A673 (cell line): ENCODE results near the gene MACC1. TPM values are rescaled to one million over a fixed set of nuclear protein-coding genes. Genes with fewer than 3 reads are reported as not detected.

ENCODE experiments used
- BruUV-seq: library from RNA; stranded (reverse); fragments of 400-500 nt; replicated peaks from 2 replicates; lab custom pipeline; 2021; lab: Mats Ljungman, UMichigan
- CTCF ChIA-PET: fragments of 300-600 bp; sonication (Branson Sonifier 250); formaldehyde crosslinking; loops from one replicate; lab custom pipeline; 2022; ENCODE audit warnings: antibody characterized with exemption; lab: Charles Lee
- POLR2A ChIA-PET: fragments of 300-600 bp; sonication (Branson Sonifier 250); formaldehyde crosslinking; loops from one replicate; lab custom pipeline; 2022; ENCODE audit warnings: antibody characterized with exemption; ENCODE audit not compliant: low non-redundant PET; lab: Charles Lee
- DNase-seq: peaks from one replicate; pipeline ENCODE4 v3.0.0-alpha.2; 2015; ENCODE audit warnings: low spot score
- H3K27ac ChIP-seq: fragments of 200-600 bp; sonication (generic); 2 replicates; pipeline ENCODE4 v1.5.1; 2016; ENCODE audit warnings: mixed run types, low read depth, mild to moderate bottlenecking, mixed read lengths, antibody characterized with exemption, low read length; ENCODE audit not compliant: poor library complexity, severe bottlenecking
- H3K27me3 ChIP-seq: fragments of 200-600 bp; sonication (generic); replicated peaks from 2 replicates; pipeline ENCODE4 v1.6.1; 2017; ENCODE audit warnings: mixed run types, low read depth, mild to moderate bottlenecking, mixed read lengths, antibody characterized with exemption, low read length; ENCODE audit not compliant: insufficient read depth, poor library complexity
- H3K36me3 ChIP-seq: fragments of 200-600 bp; sonication (generic); 2 replicates; pipeline ENCODE4 v1.6.1; 2016; ENCODE audit warnings: mixed run types, mild to moderate bottlenecking, mixed read lengths, antibody characterized with exemption, low read length; ENCODE audit not compliant: insufficient read depth, poor library complexity, severe bottlenecking
- H3K4me1 ChIP-seq: fragments of 200-600 bp; sonication (generic); 2 replicates; pipeline ENCODE4 v1.6.1; 2017; ENCODE audit warnings: mixed run types, mild to moderate bottlenecking, mixed read lengths, antibody characterized with exemption, low read length; ENCODE audit not compliant: insufficient read depth, poor library complexity, severe bottlenecking
- H3K4me3 ChIP-seq: fragments of 200-600 bp; sonication (generic); 2 replicates; pipeline ENCODE4 v1.5.1; 2016; ENCODE audit warnings: low read depth, mixed run types, mild to moderate bottlenecking, mixed read lengths, low read length; ENCODE audit not compliant: poor library complexity, severe bottlenecking
- H3K9me3 ChIP-seq: fragments of 200-600 bp; sonication (generic); 2 replicates; pipeline ENCODE4 v1.6.1; 2016; ENCODE audit warnings: mixed run types, low read depth, mild to moderate bottlenecking, mixed read lengths, antibody characterized with exemption, low read length; ENCODE audit not compliant: poor library complexity, severe bottlenecking
- CTCF ChIP-seq: fragments of 300-800, 200-600 bp; sonication (generic); conservative IDR thresholded peaks from 2 replicates; pipeline ENCODE4 v1.5.1; 2017; ENCODE audit warnings: low read depth, mild to moderate bottlenecking, antibody characterized with exemption, low read length, moderate library complexity, mixed read lengths
- EZH2 ChIP-seq: fragments of 200-600 bp; sonication (generic); IDR thresholded peaks from 2 replicates; pipeline ENCODE4 v1.6.1; 2017; ENCODE audit warnings: borderline replicate concordance, low read depth, mild to moderate bottlenecking, mixed read lengths, antibody characterized with exemption, low read length; ENCODE audit not compliant: poor library complexity, severe bottlenecking
- intact Hi-C: fragments of 100-400 bp; cut with micrococcal nuclease; formaldehyde crosslinking; loops from one replicate; pipeline ENCODE4 v1.10.0; 2022; ENCODE audit not compliant: unreplicated experiment
- total RNA-seq: library from RNA; stranded (reverse); gene quantifications from 2 replicates; pipeline ENCODE4 v1.2.3, GENCODE V29; 2021

Gene MACC1
- total RNA-seq, 1 experiment from 2014 or later: not detected

- intact Hi-C loops: no loop called here
- Histone ChIP-seq H3K4me3 (no peak overlapping the region), H3K36me3 (no peaks in the 10 kb centered on the region), H3K27ac (no peak overlapping the region), H3K4me1 (no peaks in the 10 kb centered on the region), H3K9me3 (no peaks in the 10 kb centered on the region), H3K27me3 (peaks cover 4% of the 10 kb centered on the region)
- BruUV-seq: no TSS peak
- ChIA-PET POLR2A (no interaction called here), CTCF (no interaction called here)
- no peak for DNase-seq
- TF ChIP-seq CTCF: no peak
- TF ChIP-seq EZH2: no peak
Measured at GRCh38 chr7:20153567-20153966, 63.6 kb downstream of the MACC1 start.

GRCh38 chr7:20152511-20152910 is 64.7 kb downstream of the MACC1 start:
- ChIA-PET CTCF (no interaction called here), POLR2A (no interaction called here)
- H3K9me3 ChIP-seq: no peaks in the 10 kb centered on the region
- H3K27ac ChIP-seq: no peak overlapping the region
- H3K36me3 ChIP-seq: no peaks in the 10 kb centered on the region
- H3K4me1 ChIP-seq: no peaks in the 10 kb centered on the region
- TF ChIP-seq EZH2 (no peak), CTCF (no peak)
- no peak for DNase-seq
- H3K27me3 ChIP-seq: peaks cover 4% of the 10 kb centered on the region
- no TSS peak for BruUV-seq
- intact Hi-C loops: no loop called here
- H3K4me3 ChIP-seq: no peak overlapping the region

- H3K4me3 ChIP-seq: no peak overlapping the region
- DNase-seq: no peak
- no peaks in the 10 kb centered on the region for H3K9me3 ChIP-seq
- BruUV-seq: no TSS peak
- no peaks in the 10 kb centered on the region for H3K36me3 ChIP-seq
- H3K27ac ChIP-seq: no peak overlapping the region
- TF ChIP-seq CTCF (no peak), EZH2 (no peak)
- CTCF ChIA-PET: no interaction called here
- H3K27me3 ChIP-seq: peaks cover 5% of the 10 kb centered on the region
- POLR2A ChIA-PET: no interaction called here
- intact Hi-C loops: no loop called here
- H3K4me1 ChIP-seq: no peaks in the 10 kb centered on the region
Measured at GRCh38 chr7:20151708-20152456, 65.3 kb downstream of the MACC1 start.
